ENCODE results near the gene OPTC. TPM values are rescaled to one million over a fixed set of nuclear protein-coding genes. Genes with fewer than 3 reads are reported as not detected.

The OPTC gene
- total and polyA plus RNA-seq, 2 of the 13 experiments (the other 11 are each of a cell fraction or from before 2014, with no cell fraction given) = not detected

DNA sequence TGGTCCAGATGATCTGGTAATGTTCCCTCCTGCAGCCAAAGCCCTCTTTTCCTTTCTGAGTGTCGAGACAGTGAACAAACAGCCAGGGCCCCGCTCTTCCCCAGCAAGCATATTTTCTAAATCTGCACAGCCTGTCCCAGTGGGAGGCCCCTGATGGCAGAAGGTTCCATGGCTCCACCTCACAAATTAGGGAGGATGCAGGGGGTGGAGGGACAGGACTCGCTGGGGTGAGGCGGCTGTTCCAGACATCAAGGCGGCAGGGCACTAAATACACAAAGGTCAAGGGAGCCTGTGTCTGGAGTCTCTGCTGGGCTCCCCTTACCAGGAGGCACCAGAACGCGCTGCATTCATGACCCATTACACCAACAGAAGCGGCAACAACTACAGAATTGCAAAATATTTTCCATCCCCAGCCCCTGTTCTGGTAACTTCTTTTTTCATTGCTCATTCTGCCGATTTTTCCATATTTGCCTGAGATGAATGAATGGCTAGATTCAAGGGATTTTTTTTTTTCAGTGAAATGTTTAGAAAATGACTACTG, 45.4 kb upstream of the OPTC start:
- FAIRE-seq (no peak), ATAC-seq (no peak), DNase-seq (ENCODE audit: low spot score) (no peak)
- Histone ChIP-seq H3K79me2 (ENCODE audit: insufficient read depth, low read length) (no peaks in the 10 kb centered on the region), H3K4me1 (ENCODE audit: insufficient read depth, low read length) (no peaks in the 10 kb centered on the region), H3K9ac (ENCODE audit: insufficient read depth, low read depth, low read length) (no peak overlapping the region), H3K4me3 (replicated peaks in 1 of 3; ENCODE audit: insufficient read depth in 1 of 3, low read depth in 2 of 3, low read length in 3 of 3) (no peak overlapping the region), H3K27me3 (ENCODE audit: control insufficient read depth in 1 of 2, insufficient read depth in 2 of 2, low read length in 2 of 2) (peaks cover 1 to 13% of the 10 kb centered on the region in 2 experiments; a peak in 3 of 5 replicates), H3K36me3 (replicated peaks in 1 of 2; ENCODE audit: control insufficient read depth in 1 of 2, insufficient read depth in 2 of 2, low read length in 2 of 2) (no peaks in the 10 kb centered on the region), H2AFZ (ENCODE audit: low read length) (no peak overlapping the region), H3K9me3 (ENCODE audit: low read length) (peaks cover 6% of the 10 kb centered on the region; the same call in 1 of the 2 replicates), H3K4me2 (ENCODE audit: low read depth, low read length) (no peak overlapping the region), H3K27ac (ENCODE audit: extremely low read length, insufficient read depth, low read length) (no peak overlapping the region), H4K20me1 (ENCODE audit: insufficient read depth, low read length) (no peaks in the 10 kb centered on the region)
- POLR2A ChIA-PET = no interaction called here
- TF ChIP-seq, protein P1, sequence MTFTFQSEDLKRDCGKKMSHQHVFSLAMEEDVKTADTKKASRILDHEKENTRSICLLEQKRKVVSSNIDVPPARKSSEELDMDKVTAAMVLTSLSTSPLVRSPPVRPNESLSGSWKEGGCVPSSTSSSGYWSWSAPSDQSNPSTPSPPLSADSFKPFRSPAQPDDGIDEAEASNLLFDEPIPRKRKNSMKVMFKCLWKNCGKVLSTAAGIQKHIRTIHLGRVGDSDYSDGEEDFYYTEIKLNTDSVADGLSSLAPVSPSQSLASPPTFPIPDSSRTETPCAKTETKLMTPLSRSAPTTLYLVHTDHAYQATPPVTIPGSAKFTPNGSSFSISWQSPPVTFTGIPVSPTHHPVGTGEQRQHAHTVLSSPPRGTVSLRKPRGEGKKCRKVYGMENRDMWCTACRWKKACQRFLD (CRISPR knock-in tag; IDR thresholded peaks at IDR 0.05; ENCODE audit: borderline replicate concordance) = no peak
- TF ChIP-seq KAT2B (IDR thresholded peaks at IDR 0.05; ENCODE audit: borderline replicate concordance, low read depth, low read length) (no peak), STAG1 (CRISPR knock-in tag; IDR thresholded peaks at IDR 0.05) (no peak), ZNF512B (CRISPR knock-in tag; IDR thresholded peaks at IDR 0.05; ENCODE audit: borderline replicate concordance) (no peak), ARNT (IDR thresholded peaks at IDR 0.05) (no peak), SOX6 (IDR thresholded peaks at IDR 0.05) (no peak), SOX6 (CRISPR knock-in tag; IDR thresholded peaks at IDR 0.05) (no peak)
- TF ChIP-seq, protein P2, sequence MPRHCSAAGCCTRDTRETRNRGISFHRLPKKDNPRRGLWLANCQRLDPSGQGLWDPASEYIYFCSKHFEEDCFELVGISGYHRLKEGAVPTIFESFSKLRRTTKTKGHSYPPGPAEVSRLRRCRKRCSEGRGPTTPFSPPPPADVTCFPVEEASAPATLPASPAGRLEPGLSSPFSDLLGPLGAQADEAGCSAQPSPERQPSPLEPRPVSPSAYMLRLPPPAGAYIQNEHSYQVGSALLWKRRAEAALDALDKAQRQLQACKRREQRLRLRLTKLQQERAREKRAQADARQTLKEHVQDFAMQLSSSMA (CRISPR knock-in tag; IDR thresholded peaks at IDR 0.05) = no peak
- 6% methylated on average over 6 of the region's 9 CpGs for WGBS (ENCODE audit: low lambda C conversion rate)
- BruUV-seq (replicated peaks) = no TSS peak
- intact Hi-C loops (cut with micrococcal nuclease; ENCODE audit: unreplicated experiment) = no loop called here
- in situ Hi-C loops (cut with HindIII; ENCODE audit: extremely low pct_ligation_motif_present, low pct_unique_long_range_greater_than_20kb) = no loop called here
- CTCF ChIA-PET (ENCODE audit: low intra/inter-chr PET ratio, low total read pairs) = no interaction called here

Measured in HepG2 (cell line).